ENCODE results near the gene MSH4.

GRCh38 chr1:75838079-75838478 is 41.4 kb downstream of the MSH4 start:
- TF ChIP-seq CTCF (conservative IDR thresholded peaks at IDR 0.05; ENCODE audit: low read length), result no peak
- no peak for TF ChIP-seq EZH2phosphoT487 (IDR thresholded peaks at IDR 0.05; ENCODE audit: borderline replicate concordance, low read depth, low read length)
